Activated CD8-positive, alpha-beta memory T cell treated with anti-CD3 and anti-CD28 coated beads for 24 hours (primary cell): ENCODE data around the gene ZNF580.

ENCODE experiments used
- DNase-seq: peaks from one replicate; pipeline ENCODE4 v3.0.0-alpha.2; 2020

The ZNF580 gene

GRCh38 chr19:55667006-55667381 lies 26.2 kb downstream of the ZNF580 start:
- no peak for DNase-seq

GRCh38 chr19:55667511-55667910 lies 26.7 kb downstream of the ZNF580 start:
- DNase-seq, result no peak

- no peak for DNase-seq
These were observed 27.2 kb downstream of the ZNF580 start for GRCh38 chr19:55667958-55668357.

- DNase-seq, result no peak
These were observed 28.0 kb downstream of the ZNF580 start for GRCh38 chr19:55668603-55669348.

- no peak for DNase-seq
These were observed 28.8 kb downstream of the ZNF580 start for GRCh38 chr19:55669418-55670279.

GRCh38 chr19:55670280-55671053 lies 29.7 kb downstream of the ZNF580 start:
- no peak for DNase-seq

GRCh38 chr19:55671054-55671378 lies 30.2 kb downstream of the ZNF580 start:
- DNase-seq, result no peak

- no peak for DNase-seq
These were observed 31.6 kb downstream of the ZNF580 start for GRCh38 chr19:55672418-55672817.

GRCh38 chr19:55673465-55673864 lies 32.7 kb downstream of the ZNF580 start:
- no peak for DNase-seq

GRCh38 chr19:55673889-55674288 lies 33.1 kb downstream of the ZNF580 start:
- DNase-seq, result no peak

- DNase-seq, result no peak
These were observed 33.6 kb downstream of the ZNF580 start for GRCh38 chr19:55674459-55674840.

GRCh38 chr19:55674841-55675660 lies 34.2 kb downstream of the ZNF580 start, which contains the start of gene EPN1:
Gene EPN1, plus strand, starts transcription at chr19:55675226. Its CDS starts 3,402 bp downstream, at chr19:55678628.
- peak; percentile 97 for DNase-seq

- no peak for DNase-seq
These were observed 35.0 kb downstream of the ZNF580 start for GRCh38 chr19:55675661-55676354.

- DNase-seq, result no peak
These were observed 35.6 kb downstream of the ZNF580 start for GRCh38 chr19:55676383-55676782.

GRCh38 chr19:55676889-55677505 lies 36.2 kb downstream of the ZNF580 start:
- DNase-seq, result no peak

GRCh38 chr19:55677572-55678028 lies 36.8 kb downstream of the ZNF580 start:
- no peak for DNase-seq

- DNase-seq, result no peak
These were observed 37.4 kb downstream of the ZNF580 start for GRCh38 chr19:55678121-55678671.

- DNase-seq, result no peak
These were observed 38.8 kb downstream of the ZNF580 start for GRCh38 chr19:55679343-55680257.

- no peak for DNase-seq
These were observed 39.7 kb downstream of the ZNF580 start for GRCh38 chr19:55680339-55681130.
